IPS DF 4.7 (cell line): Measurements from ENCODE around the gene BNIP3.
"Not testable (repeated sequence)": the region's sequence is repeated elsewhere in the genome, so short reads cannot be mapped to it uniquely, and the experiment has no call there.

Experiments used
- DNase-seq: peaks from one replicate; pipeline ENCODE4 v3.0.0-alpha.2; 2013; ENCODE audit warnings: low spot score; ENCODE audit errors: extremely low read depth

The BNIP3 gene

GRCh38 chr10:131930586-131931330, 51.0 kb downstream of the BNIP3 start:
- no peak for DNase-seq

GRCh38 chr10:131930150-131930549, 51.6 kb downstream of the BNIP3 start:
- DNase-seq = no peak

GRCh38 chr10:131929122-131929845, 52.4 kb downstream of the BNIP3 start:
- DNase-seq = no peak

- no peak for DNase-seq
These were observed 53.3 kb downstream of the BNIP3 start for GRCh38 chr10:131928248-131929095.

GRCh38 chr10:131926743-131927595, 54.8 kb downstream of the BNIP3 start:
- no peak for DNase-seq

GRCh38 chr10:131926253-131926652, 55.5 kb downstream of the BNIP3 start:
- DNase-seq = no peak

- no peak for DNase-seq
These were observed 56.0 kb downstream of the BNIP3 start for GRCh38 chr10:131925716-131926115.

- DNase-seq = no peak
These were observed 56.6 kb downstream of the BNIP3 start for GRCh38 chr10:131925011-131925649.

GRCh38 chr10:131923038-131923756, 58.5 kb downstream of the BNIP3 start:
- DNase-seq = no peak

- no peak for DNase-seq
These were observed 60.5 kb downstream of the BNIP3 start for GRCh38 chr10:131921184-131921583.

GRCh38 chr10:131920693-131921092, 61.0 kb downstream of the BNIP3 start:
- no peak for DNase-seq

GRCh38 chr10:131920151-131920550, 61.6 kb downstream of the BNIP3 start:
- no peak for DNase-seq

- DNase-seq = not testable (repeated sequence)
These were observed 62.3 kb downstream of the BNIP3 start for GRCh38 chr10:131919461-131919860.
